HuH-7.5 (cell line): ENCODE results near the gene AUNIP.

Source experiments
- DNase-seq: peaks from one replicate; pipeline ENCODE4 v3.0.0; 2011; ENCODE audit warnings: low spot score

Gene AUNIP

GRCh38 chr1:25888426-25888987 lies 29.2 kb upstream of the AUNIP start:
- DNase-seq: no peak

GRCh38 chr1:25885602-25886001 lies 26.3 kb upstream of the AUNIP start:
- no peak for DNase-seq

GRCh38 chr1:25881266-25881665 lies 22.0 kb upstream of the AUNIP start:
- DNase-seq: no peak

- no peak for DNase-seq
Measured at GRCh38 chr1:25880518-25880917, 21.3 kb upstream of the AUNIP start.

GRCh38 chr1:25879675-25880074 lies 20.4 kb upstream of the AUNIP start:
- DNase-seq: no peak

- DNase-seq: no peak
Measured at GRCh38 chr1:25878690-25879089, 19.4 kb upstream of the AUNIP start.

- no peak for DNase-seq
Measured at GRCh38 chr1:25877155-25877554, 17.9 kb upstream of the AUNIP start.

- no peak for DNase-seq
Measured at GRCh38 chr1:25876693-25877077, 17.4 kb upstream of the AUNIP start.

- DNase-seq: no peak
Measured at GRCh38 chr1:25875856-25876692, 16.8 kb upstream of the AUNIP start.

- peak; percentile 54 for DNase-seq
Measured at GRCh38 chr1:25875154-25875855, 16.0 kb upstream of the AUNIP start, which contains the start of gene PAQR7. Gene PAQR7, minus strand, starts transcription at chr1:25875708. Its CDS starts 11,869 bp downstream, at chr1:25863839.

- DNase-seq: no peak
Measured at GRCh38 chr1:25874635-25875153, 15.4 kb upstream of the AUNIP start.

- DNase-seq: no peak
Measured at GRCh38 chr1:25874209-25874608, 15.0 kb upstream of the AUNIP start.

GRCh38 chr1:25873120-25873519 lies 13.9 kb upstream of the AUNIP start:
- no peak for DNase-seq

- no peak for DNase-seq
Measured at GRCh38 chr1:25872713-25873112, 13.5 kb upstream of the AUNIP start.

- DNase-seq: no peak
Measured at GRCh38 chr1:25871704-25872494, 12.6 kb upstream of the AUNIP start.

- DNase-seq: no peak
Measured at GRCh38 chr1:25871086-25871703, 11.9 kb upstream of the AUNIP start.

GRCh38 chr1:25870614-25871013 lies 11.4 kb upstream of the AUNIP start:
- DNase-seq: no peak

GRCh38 chr1:25869909-25870606 lies 10.8 kb upstream of the AUNIP start:
- no peak for DNase-seq

- DNase-seq: no peak
Measured at GRCh38 chr1:25867210-25867991, 8.1 kb upstream of the AUNIP start.

- no peak for DNase-seq
Measured at GRCh38 chr1:25866288-25866687, 7.0 kb upstream of the AUNIP start.
